ENCODE data around the gene RAB33B. TPM values are rescaled to one million over a fixed set of nuclear protein-coding genes. Genes with fewer than 3 reads are reported as not detected.
"Not testable (repeated sequence)": the region's sequence is repeated elsewhere in the genome, so short reads cannot be mapped to it uniquely, and the experiment has no call there.

The RAB33B gene
- total RNA-seq, 2 donors from 2014 or later = 4.0 to 10.1 TPM

DNA sequence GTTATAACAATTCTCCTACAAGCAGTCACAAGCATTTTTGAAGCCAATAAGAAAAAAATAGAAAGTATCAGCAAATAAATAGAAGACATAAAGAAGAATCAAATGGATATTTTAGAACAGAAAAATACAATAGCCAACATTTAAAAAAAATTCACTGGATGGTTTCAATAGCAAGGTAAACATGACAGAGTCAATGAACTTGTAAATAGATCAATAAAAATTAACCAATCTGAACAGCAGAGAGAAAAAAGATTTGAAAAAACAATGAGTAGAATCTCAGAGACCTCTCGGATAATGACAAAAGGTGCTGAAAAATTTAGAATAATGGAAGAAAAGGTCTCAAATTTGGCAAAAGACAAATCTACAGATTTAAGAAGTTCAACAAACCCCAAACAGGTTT is 33.3 kb upstream of the RAB33B start:
- DNase-seq = no peak
- TF ChIP-seq CTCF (IDR thresholded peaks at IDR 0.05) = no peak
- no peak for TF ChIP-seq POLR2A (IDR thresholded peaks at IDR 0.05)

GRCh38 chr4:139436122-139436521 is 17.8 kb upstream of the RAB33B start:
- no peaks in the 10 kb centered on the region for H3K27me3 ChIP-seq
- WGBS, 2 donors = 95 to 98% methylated on average over 22 to 23 of the region's 23 CpGs
- H3K4me3 ChIP-seq = no peak overlapping the region
- ATAC-seq (no peak), DNase-seq (no peak)
- no peak overlapping the region for H3K27ac ChIP-seq
- TF ChIP-seq POLR2A (IDR thresholded peaks at IDR 0.05) = no peak
- no peak for TF ChIP-seq CTCF (IDR thresholded peaks at IDR 0.05)
- intact Hi-C loops (cut with DNase I) = no loop called here
- H3K36me3 ChIP-seq (replicated peaks in 1 of 2; ENCODE audit: insufficient read depth in 1 of 2, low read depth in 2 of 2) = peaks cover 0 to 2% of the 10 kb centered on the region in 2 donors
- H3K4me1 ChIP-seq = no peaks in the 10 kb centered on the region
- H3K9me3 ChIP-seq = no peaks in the 10 kb centered on the region

More for the DNA sequence above, 33.3 kb upstream of the RAB33B start:
- H3K27ac ChIP-seq = no peak overlapping the region
- no peak for ATAC-seq
- no peaks in the 10 kb centered on the region for H3K27me3 ChIP-seq
- WGBS, 2 donors = 88 to 95% methylated on average over 1 of the region's 1 CpG
- H3K4me3 ChIP-seq = no peak overlapping the region
- no peaks in the 10 kb centered on the region for H3K4me1 ChIP-seq
- no peaks in the 10 kb centered on the region for H3K36me3 ChIP-seq (replicated peaks in 1 of 2; ENCODE audit: insufficient read depth in 1 of 2, low read depth in 2 of 2)
- no peaks in the 10 kb centered on the region for H3K9me3 ChIP-seq
- intact Hi-C loops (cut with DNase I) = no loop called here

- no peak overlapping the region for H3K4me3 ChIP-seq
- no peaks in the 10 kb centered on the region for H3K4me1 ChIP-seq
- DNase-seq (no peak), ATAC-seq (no peak)
- H3K36me3 ChIP-seq (replicated peaks in 1 of 2; ENCODE audit: insufficient read depth in 1 of 2, low read depth in 2 of 2) = peaks cover 0 to 2% of the 10 kb centered on the region in 2 donors
- H3K9me3 ChIP-seq = no peaks in the 10 kb centered on the region
- no peaks in the 10 kb centered on the region for H3K27me3 ChIP-seq
- TF ChIP-seq POLR2A (IDR thresholded peaks at IDR 0.05) (no peak), CTCF (IDR thresholded peaks at IDR 0.05) (no peak)
- H3K27ac ChIP-seq = no peak overlapping the region
- WGBS, 2 donors = 88 to 100% methylated on average over 2 of the region's 2 CpGs
- intact Hi-C loops (cut with DNase I) = no loop called here
Observed at GRCh38 chr4:139438141-139438540, 15.8 kb upstream of the RAB33B start.

- TF ChIP-seq CTCF (IDR thresholded peaks at IDR 0.05) (no peak), POLR2A (IDR thresholded peaks at IDR 0.05) (no peak)
- no peaks in the 10 kb centered on the region for H3K9me3 ChIP-seq
- no peak for ATAC-seq
- no peaks in the 10 kb centered on the region for H3K27me3 ChIP-seq
- no peak overlapping the region for H3K27ac ChIP-seq
- 95 to 96% methylated on average over 4 of the region's 4 CpGs for WGBS, 2 donors
- no peaks in the 10 kb centered on the region for H3K4me1 ChIP-seq
- H3K36me3 ChIP-seq (replicated peaks in 1 of 2; ENCODE audit: insufficient read depth in 1 of 2, low read depth in 2 of 2) = peaks cover 0 to 2% of the 10 kb centered on the region in 2 donors
- H3K4me3 ChIP-seq = no peak overlapping the region
- intact Hi-C loops (cut with DNase I) = no loop called here
- DNase-seq = no peak
Observed at GRCh38 chr4:139441029-139441428, 12.9 kb upstream of the RAB33B start.

- Histone ChIP-seq H3K27ac (no peak overlapping the region), H3K36me3 (replicated peaks in 1 of 2; ENCODE audit: insufficient read depth in 1 of 2, low read depth in 2 of 2) (no peaks in the 10 kb centered on the region), H3K4me1 (no peaks in the 10 kb centered on the region), H3K4me3 (no peak overlapping the region), H3K9me3 (no peaks in the 10 kb centered on the region), H3K27me3 (no peaks in the 10 kb centered on the region)
- no peak for DNase-seq
- 89 to 90% methylated on average over 7 of the region's 7 CpGs for WGBS, 2 donors
- ATAC-seq = no peak
- no peak for TF ChIP-seq CTCF (IDR thresholded peaks at IDR 0.05)
- TF ChIP-seq POLR2A (IDR thresholded peaks at IDR 0.05) = no peak
- intact Hi-C loops (cut with DNase I) = no loop called here
Observed at GRCh38 chr4:139443661-139444060, 10.3 kb upstream of the RAB33B start.

DNA sequence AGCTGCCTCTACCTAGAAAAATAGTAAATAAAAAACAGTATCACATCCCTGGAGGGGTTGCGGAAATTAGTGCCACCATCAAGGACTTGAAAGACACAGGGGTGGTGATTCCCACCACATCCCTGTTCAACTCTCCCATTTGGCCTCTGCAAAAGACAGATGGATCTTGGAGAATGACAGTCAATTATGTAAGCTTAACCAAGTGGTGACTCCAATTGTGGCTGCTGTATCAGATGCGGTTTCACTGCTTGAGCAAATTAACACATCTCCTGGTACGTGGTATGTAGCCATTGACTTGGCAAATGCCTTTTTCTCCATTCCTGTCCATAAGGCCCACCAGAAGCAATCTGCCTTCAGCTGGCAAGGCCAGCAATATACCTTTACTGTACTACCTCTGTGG is 9.0 kb upstream of the RAB33B start:
- H3K27ac ChIP-seq; H3K27me3 ChIP-seq; H3K4me1 ChIP-seq; intact Hi-C loops (cut with DNase I); H3K4me3 ChIP-seq; H3K36me3 ChIP-seq (replicated peaks in 1 of 2; ENCODE audit: insufficient read depth in 1 of 2, low read depth in 2 of 2); ATAC-seq; H3K9me3 ChIP-seq; DNase-seq: not testable (repeated sequence)
- whole genome bisulfite sequencing, 2 donors = 84 to 86% methylated on average over 3 of the region's 3 CpGs

- DNase-seq; H3K27me3 ChIP-seq; H3K4me1 ChIP-seq; intact Hi-C loops (cut with DNase I); H3K9me3 ChIP-seq; ATAC-seq; H3K27ac ChIP-seq; H3K4me3 ChIP-seq; H3K36me3 ChIP-seq (replicated peaks in 1 of 2; ENCODE audit: insufficient read depth in 1 of 2, low read depth in 2 of 2): not testable (repeated sequence)
- 94 to 100% methylated on average over 4 of the region's 4 CpGs for WGBS, 2 donors
Observed at GRCh38 chr4:139447078-139447477, 6.8 kb upstream of the RAB33B start.
